ENCODE results near the gene NUTF2.
"Not testable (repeated sequence)": the region's sequence is repeated elsewhere in the genome, so short reads cannot be mapped to it uniquely, and the experiment has no call there.

NUTF2 gene

DNA sequence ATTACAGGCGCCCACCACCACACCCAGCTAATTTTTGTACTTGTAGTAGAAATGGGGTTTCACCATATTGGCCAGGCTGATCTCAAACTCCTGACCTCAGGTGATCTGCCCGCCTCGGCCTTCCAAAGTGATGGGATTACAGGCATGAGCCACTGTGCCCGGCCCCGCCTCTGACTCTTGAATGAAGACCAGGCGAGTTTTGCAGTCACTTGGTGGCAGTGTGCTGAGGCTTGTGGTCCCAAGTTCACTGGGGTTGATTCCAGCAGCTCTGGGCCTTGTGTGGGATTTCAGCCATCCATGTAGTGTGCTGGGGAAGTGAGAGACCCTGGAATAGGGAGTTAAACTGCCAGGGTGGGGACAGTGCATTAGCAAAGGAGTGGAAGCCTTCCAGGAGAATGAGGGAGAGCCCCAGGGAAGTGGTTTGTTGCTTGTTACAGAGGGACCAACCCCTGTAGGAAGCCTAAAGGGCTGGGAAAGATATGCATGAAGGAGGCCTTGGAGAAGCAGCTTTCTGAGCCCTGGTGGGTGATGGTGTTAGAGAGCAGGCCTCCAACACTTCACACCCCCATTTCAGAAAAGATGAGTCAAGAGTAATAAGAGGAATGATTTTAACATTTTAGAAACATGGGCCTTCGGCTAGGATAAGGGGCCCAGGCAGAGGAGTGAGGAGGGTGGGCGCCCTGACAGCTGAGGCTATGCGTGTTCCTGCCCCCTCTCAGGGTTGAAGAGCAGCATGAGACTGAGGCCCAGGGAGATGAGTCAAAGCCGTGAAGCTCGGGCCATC, 60.9 kb downstream of the NUTF2 start:
- Histone ChIP-seq H3K27me3 (replicated peaks; ENCODE audit: control insufficient read depth, insufficient read depth, low read length) (no peaks in the 10 kb centered on the region), H3K36me3 (ENCODE audit: control insufficient read depth, insufficient read depth, low read length) (peaks cover 9% of the 10 kb centered on the region), H3K4me3 (replicated peaks; ENCODE audit: low read depth, low read length) (no peak overlapping the region)
- TF ChIP-seq, protein P1, sequence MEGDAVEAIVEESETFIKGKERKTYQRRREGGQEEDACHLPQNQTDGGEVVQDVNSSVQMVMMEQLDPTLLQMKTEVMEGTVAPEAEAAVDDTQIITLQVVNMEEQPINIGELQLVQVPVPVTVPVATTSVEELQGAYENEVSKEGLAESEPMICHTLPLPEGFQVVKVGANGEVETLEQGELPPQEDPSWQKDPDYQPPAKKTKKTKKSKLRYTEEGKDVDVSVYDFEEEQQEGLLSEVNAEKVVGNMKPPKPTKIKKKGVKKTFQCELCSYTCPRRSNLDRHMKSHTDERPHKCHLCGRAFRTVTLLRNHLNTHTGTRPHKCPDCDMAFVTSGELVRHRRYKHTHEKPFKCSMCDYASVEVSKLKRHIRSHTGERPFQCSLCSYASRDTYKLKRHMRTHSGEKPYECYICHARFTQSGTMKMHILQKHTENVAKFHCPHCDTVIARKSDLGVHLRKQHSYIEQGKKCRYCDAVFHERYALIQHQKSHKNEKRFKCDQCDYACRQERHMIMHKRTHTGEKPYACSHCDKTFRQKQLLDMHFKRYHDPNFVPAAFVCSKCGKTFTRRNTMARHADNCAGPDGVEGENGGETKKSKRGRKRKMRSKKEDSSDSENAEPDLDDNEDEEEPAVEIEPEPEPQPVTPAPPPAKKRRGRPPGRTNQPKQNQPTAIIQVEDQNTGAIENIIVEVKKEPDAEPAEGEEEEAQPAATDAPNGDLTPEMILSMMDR (IDR thresholded peaks at IDR 0.05; ENCODE audit: insufficient read depth, low read length, poor library complexity, severe bottlenecking) = no peak
- DNase-seq (ENCODE audit: extremely low read depth, insufficient read length) = no peak

DNA sequence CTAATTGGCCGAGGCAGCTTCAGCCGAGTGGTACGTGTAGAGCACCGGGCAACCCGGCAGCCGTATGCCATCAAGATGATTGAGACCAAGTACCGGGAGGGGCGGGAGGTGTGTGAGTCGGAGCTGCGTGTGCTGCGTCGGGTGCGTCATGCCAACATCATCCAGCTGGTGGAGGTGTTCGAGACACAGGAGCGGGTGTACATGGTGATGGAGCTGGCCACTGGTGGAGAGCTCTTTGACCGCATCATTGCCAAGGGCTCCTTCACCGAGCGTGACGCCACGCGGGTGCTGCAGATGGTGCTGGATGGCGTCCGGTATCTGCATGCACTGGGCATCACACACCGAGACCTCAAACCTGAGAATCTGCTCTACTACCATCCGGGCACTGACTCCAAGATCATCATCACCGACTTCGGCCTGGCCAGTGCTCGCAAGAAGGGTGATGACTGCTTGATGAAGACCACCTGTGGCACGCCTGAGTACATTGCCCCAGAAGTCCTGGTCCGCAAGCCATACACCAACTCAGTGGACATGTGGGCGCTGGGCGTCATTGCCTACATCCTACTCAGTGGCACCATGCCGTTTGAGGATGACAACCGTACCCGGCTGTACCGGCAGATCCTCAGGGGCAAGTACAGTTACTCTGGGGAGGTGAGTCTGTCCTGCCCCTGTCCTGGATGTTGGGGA, 62.5 kb downstream of the NUTF2 start:
- TF ChIP-seq, protein P1 (IDR thresholded peaks at IDR 0.05; ENCODE audit: insufficient read depth, low read length, poor library complexity, severe bottlenecking) = no peak
- DNase-seq (ENCODE audit: extremely low read depth, insufficient read length) = no peak
- no peaks in the 10 kb centered on the region for H3K27me3 ChIP-seq (replicated peaks; ENCODE audit: control insufficient read depth, insufficient read depth, low read length)
- H3K36me3 ChIP-seq (ENCODE audit: control insufficient read depth, insufficient read depth, low read length) = peaks cover 9% of the 10 kb centered on the region
- H3K4me3 ChIP-seq (replicated peaks; ENCODE audit: low read depth, low read length) = no peak overlapping the region

DNA sequence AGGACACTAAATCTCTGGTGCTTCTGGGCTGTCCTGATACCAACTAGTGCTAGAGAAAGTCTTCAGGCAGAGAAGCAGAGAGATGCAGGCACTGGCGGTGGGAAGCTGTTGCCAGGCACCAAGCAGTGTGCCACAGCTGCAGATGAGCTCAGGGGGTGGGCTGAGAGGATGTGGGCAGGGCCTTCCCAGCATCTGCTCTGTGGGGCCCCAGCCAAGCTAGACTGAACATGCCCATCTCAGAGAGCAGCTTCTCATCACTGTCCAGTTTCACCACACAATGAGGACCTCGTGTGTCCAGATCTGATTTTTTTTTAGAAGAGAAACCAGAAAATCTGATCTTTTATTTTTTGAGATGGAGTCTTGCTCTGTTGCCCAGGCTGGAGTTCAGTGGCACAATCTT, 63.4 kb downstream of the NUTF2 start:
- DNase-seq (ENCODE audit: extremely low read depth, insufficient read length) = no peak
- Histone ChIP-seq H3K36me3 (ENCODE audit: control insufficient read depth, insufficient read depth, low read length) (peaks cover 13% of the 10 kb centered on the region), H3K27me3 (replicated peaks; ENCODE audit: control insufficient read depth, insufficient read depth, low read length) (no peaks in the 10 kb centered on the region), H3K4me3 (replicated peaks; ENCODE audit: low read depth, low read length) (no peak overlapping the region)
- TF ChIP-seq, protein P1 (IDR thresholded peaks at IDR 0.05; ENCODE audit: insufficient read depth, low read length, poor library complexity, severe bottlenecking) = no peak

DNA sequence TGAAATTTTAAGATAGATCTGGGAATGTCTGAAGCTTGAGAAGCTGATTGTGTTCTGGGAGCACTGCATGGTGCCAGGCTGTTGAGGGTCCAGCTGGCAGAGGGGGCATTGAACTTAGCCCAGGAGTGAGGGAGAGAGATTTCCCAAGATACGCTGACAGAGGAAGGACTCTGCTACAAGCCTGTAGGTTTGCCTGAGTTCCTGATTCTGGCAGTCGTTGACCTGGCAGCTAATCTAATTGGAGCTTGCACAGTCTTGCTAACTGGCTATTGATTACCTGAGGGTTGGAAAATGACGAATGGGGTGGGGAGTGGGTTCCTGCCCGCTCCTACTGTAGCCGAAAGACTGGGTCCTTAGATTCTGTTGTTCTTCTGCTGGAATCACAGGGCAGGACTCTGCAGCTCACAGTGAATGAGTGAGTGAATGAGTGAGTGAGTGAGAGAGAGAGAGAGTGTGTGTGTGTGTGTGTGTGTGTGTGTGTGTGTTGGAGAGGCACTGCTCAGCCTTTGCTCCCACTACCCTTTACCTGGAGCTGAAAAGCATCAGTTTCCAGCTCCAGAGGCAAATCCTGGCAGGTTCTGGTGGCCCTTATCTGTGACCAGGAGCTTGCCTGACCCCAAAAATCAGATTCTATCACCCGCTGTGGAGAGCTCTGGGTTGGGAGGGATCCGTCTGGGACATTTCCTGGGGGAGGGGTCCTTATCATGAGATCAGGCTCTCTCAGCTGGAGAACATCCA, 68.2 kb downstream of the NUTF2 start:
- no peak for DNase-seq (ENCODE audit: extremely low read depth, insufficient read length)
- H3K36me3 ChIP-seq (ENCODE audit: control insufficient read depth, insufficient read depth, low read length) = peaks cover 19% of the 10 kb centered on the region
- H3K4me3 ChIP-seq (replicated peaks; ENCODE audit: low read depth, low read length) = no peak overlapping the region
- TF ChIP-seq, protein P1 (IDR thresholded peaks at IDR 0.05; ENCODE audit: insufficient read depth, low read length, poor library complexity, severe bottlenecking) = no peak
- no peaks in the 10 kb centered on the region for H3K27me3 ChIP-seq (replicated peaks; ENCODE audit: control insufficient read depth, insufficient read depth, low read length)

DNA sequence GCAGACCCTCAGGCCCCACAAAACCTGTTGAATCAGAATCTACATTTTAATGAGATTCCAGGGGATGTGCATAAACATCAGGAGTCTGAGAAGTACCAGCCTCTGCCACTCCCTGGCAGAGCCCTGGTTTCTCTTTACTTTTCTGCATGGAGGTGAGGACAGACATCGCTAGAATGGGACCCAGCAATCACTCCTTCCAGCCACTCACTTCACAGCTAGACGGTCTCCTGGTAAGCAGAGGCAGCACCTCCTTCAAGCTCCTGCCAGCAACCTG, 68.7 kb downstream of the NUTF2 start:
- H3K36me3 ChIP-seq (ENCODE audit: control insufficient read depth, insufficient read depth, low read length) = peaks cover 19% of the 10 kb centered on the region
- not testable (repeated sequence) for H3K4me3 ChIP-seq (replicated peaks; ENCODE audit: low read depth, low read length); DNase-seq (ENCODE audit: extremely low read depth, insufficient read length); H3K27me3 ChIP-seq (replicated peaks; ENCODE audit: control insufficient read depth, insufficient read depth, low read length)
